ENCODE measurements around the gene ZNF215.
A peak's percentile ranks its signal among the peaks of the same experiment; 100 is the strongest.
"Not testable (repeated sequence)": the region's sequence is repeated elsewhere in the genome, so short reads cannot be mapped to it uniquely, and the experiment has no call there.

Gene ZNF215

DNA sequence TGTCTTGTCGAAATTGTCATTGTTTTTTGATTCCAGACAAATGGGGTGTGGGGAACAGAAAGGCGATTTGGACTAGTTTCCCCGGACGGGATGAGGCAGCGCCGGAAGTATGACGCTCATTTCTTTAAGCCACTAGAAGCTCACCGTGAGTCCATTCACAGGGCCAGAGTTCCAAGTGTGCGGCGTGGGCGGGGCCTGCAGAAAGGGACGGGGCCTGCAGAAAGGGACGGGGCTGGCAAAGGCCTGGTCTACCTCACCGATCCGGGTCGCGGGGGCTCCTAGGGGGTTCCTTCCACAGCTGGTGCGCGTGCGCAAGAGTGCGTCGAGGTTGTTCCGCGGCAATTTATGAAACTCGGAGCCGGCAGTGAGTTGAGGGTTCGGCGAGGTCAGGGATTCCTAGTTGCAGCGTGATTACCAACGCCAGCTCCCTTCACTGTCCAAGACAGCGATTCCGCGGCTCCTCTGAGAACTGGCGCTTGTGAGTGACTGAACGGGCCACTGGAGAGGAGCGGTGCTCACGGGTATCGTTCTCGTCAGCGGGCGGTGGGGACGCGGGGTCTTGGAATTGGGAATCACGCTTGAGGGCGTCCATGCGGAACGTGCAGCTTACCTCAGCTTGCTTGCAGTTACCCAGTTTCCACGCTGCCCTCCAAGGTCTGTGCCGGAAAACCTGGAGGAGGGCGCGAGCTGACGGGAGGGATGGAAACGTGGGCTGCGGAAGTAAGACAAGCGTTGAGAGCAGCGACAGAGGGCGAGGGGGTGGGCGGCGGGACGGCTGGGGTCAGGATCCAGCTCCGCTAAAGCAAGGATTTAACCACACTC lies at the start of gene ZNF215:
Gene ZNF215, plus strand, starts transcription at position 219 of the 822 bp plus-strand sequence. CDS start 5,847 bp downstream, outside the sequence.
- peak in 1 of 3 donors; percentile 2 for DNase-seq (ENCODE audit: low read depth in 3 of 3, low spot score in 1 of 3)

DNA sequence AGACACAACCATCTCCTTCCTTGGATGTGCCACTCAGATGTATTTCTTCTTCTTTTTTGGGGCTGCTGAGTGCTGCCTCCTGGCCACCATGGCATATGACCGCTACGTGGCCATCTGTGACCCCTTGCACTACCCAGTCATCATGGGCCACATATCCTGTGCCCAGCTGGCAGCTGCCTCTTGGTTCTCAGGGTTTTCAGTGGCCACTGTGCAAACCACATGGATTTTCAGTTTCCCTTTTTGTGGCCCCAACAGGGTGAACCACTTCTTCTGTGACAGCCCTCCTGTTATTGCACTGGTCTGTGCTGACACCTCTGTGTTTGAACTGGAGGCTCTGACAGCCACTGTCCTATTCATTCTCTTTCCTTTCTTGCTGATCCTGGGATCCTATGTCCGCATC lies 49.3 kb upstream of the ZNF215 start:
- DNase-seq (ENCODE audit: low read depth in 3 of 3, low spot score in 1 of 3): no peak

DNA sequence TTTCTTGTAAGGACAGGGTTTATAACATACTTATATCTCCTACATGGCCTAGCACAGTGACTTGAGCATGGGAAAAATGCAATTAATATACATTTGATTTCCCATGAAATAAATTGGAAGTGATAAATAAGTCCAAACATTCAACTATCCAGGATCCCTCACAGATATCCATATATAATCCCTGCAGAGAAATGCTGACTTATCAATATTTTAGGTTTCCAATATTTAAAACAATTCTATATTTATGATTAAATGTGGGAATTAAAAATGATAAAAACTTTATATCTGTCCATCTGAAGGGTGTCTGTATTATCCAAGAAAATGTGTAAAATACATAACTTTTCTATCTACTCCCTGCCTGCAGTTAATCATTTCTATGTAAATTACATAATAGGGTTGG lies 43.5 kb upstream of the ZNF215 start:
- DNase-seq (ENCODE audit: low read depth in 3 of 3, low spot score in 1 of 3): no peak

DNA sequence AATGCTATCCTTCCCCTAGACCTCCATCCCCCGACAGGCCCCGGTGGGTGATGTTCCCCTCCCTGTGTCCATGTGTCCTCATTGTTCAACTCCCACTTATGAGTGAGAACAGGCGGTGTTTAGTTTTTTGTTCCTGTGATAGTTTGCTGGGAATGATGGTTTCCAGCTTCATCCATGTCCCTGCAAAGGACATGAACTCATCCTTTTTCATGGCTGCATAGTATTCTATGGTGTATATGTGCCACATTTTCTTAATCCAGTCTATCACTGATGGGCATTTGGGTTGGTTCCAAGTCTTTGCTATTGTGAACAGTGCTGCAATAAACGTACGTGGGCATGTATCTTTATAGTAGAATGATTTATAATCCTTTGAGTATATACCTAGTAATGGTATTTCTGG lies 38.5 kb upstream of the ZNF215 start:
- not testable (repeated sequence) for DNase-seq (ENCODE audit: low read depth in 3 of 3, low spot score in 1 of 3)

DNA sequence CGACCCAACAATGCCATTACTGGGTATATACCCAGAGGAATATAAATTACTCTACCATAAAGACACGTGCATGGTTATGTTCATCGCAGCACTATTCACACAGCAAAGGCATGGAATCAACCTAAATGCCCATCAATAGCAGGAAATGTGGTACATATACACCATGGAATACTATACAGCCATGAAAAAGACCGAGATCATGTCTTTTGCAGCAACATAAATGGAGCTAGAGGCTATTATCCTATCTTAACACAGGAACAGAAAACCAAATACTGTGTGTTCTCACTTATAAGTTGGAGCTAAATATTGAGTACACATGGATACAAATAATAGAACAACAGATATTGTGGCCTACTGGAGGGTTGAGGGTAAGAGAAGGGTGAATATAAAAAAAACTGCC lies 37.4 kb upstream of the ZNF215 start:
- no peak for DNase-seq (ENCODE audit: low read depth in 3 of 3, low spot score in 1 of 3)

DNA sequence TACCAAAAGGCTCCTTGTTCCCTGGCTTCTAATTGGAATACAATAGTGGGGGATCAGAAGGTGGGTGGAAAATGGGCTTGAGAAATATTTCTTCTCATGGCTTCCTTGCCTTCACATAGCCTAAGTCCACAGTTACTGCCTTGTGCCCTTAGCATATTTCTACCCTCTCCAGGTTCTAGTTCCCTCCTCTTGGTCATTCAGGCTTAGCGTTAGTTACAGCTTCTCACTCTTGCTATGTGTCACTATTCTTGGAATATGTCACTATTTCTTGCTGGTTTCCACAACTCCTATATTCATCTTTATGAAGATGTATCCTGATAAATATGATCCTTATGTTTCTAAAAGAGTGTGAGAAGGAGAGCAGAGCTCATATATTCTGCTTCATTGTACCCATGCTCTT lies 36.4 kb upstream of the ZNF215 start:
- no peak for DNase-seq (ENCODE audit: low read depth in 3 of 3, low spot score in 1 of 3)

DNA sequence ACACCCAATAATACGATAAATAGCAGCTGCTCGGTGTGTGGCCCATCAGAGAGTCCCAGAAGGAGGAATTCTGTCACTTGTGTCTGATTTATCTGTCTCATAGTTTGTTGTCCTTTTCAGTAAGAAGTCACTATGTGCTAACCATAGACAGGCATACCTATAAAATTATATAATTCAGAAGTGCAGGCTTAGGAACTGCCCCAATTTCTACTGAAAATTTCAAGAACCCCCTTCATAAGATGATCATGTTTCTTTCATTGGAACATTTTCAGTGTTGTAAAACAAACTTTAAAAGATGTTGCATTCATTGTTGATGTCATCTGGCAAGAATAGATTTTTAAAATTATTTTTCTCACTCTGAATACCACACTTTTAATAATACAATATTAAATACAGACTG lies 33.8 kb upstream of the ZNF215 start, which contains the start of gene OR2D2:
Gene OR2D2, minus strand, starts transcription at position 101 of the 400 bp plus-strand sequence. Its CDS starts 0 bp downstream, at position 101.
- DNase-seq (ENCODE audit: low read depth in 3 of 3, low spot score in 1 of 3): no peak

DNA sequence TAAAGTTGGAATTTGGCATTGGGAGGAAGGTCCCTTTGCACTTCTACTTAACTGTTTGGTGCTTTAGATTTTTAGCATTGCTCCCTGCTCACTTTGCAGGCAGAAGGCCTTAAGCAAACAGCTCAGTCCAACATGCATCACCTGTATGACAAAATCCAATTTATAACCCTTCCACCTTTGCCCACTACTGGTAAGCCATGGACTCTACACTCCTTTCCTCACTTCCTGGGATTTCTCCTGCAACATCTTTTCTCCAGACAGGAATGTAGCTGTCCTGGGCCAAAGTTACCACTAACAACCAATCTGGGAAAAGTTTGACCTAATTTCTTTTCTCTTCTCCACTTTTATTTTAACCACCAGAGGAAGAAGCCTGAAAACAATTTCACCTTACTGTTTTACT lies 32.1 kb upstream of the ZNF215 start:
- DNase-seq (ENCODE audit: low read depth in 3 of 3, low spot score in 1 of 3): no peak

DNA sequence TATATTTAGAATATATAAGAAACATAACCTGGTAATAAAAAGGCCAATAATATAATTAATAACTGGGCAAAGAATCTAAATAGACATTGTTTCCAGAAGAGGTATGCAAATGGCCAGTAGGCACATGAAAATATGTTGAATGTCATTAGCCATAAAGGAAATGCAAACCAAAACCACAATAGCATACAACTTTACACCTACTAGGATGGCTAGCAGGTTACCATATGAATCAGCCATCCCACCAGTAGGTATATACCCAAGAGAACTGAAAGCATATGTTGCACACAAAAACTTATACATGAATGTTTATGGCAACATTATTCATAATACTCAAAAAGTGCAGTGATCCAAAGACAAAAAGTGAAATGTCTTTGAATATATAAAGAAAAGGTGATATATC lies 31.2 kb upstream of the ZNF215 start:
- no peak for DNase-seq (ENCODE audit: low read depth in 3 of 3, low spot score in 1 of 3)

DNA sequence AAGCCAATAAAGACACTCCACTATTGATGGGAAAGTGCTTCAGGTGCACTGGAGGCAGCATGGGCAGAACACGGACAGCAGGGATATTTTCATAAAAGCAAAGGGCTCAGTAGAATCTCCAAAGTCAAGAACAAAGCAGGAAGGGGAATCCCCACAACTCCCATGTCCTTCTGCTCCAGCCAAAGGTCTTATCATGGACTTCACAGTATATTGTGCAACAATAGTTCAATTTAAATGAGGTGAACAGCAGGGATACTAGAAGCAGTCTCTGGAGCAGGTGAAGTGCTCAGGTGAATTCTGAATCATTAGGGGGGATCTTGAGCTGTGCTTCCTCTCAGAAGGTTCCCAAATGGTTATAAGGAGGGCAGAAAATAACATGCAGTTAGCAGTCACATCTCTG lies 27.3 kb upstream of the ZNF215 start:
- no peak for DNase-seq (ENCODE audit: low read depth in 3 of 3, low spot score in 1 of 3)

DNA sequence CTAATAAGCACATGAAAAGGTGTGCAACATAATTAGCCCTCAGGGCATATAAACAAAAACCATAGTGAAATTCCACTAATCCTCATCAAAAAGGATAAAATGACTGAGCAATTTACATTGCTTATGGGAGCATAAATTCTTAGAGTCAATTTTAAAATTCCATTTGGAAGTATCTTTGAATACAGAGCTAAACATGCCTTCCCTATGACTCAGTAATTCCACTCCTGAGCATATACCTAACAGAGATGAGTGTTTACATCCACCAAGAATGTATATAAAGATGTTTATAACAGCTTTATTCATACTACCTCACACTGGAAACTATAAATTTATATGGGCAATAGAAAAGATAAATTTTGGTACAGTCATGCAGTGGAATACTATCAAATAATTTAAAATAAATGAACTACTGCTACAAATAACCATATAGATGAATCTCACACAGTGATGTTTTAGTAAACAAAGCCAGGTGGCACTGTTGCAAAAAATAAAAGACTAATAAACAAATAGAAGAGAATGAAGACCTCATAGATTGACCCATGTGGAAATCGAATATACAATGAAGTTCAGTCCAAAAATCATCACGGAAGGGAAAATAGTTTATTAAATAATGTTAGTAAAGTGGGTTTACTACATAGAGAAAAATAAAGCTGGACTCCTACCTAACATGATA lies 25.8 kb upstream of the ZNF215 start:
- no peak for DNase-seq (ENCODE audit: low read depth in 3 of 3, low spot score in 1 of 3)

DNA sequence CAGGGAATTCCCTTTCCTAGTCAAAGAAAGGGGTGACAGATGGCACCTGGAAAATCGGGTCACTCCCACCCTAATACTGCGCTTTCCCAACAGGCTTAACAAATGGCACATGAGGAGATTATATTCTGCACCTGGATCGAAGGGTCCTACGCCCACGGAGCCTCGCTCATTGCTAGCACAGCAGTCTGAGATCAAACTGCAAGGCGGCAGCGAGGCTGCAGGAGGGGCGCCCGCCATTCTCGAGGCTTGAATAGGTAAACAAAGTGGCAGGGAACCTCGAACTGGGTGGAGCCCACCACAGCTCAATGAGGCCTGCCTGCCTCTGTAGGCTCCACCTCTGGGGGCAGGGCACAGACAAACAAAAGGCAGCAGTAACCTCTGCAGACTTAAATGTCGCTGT lies 21.4 kb upstream of the ZNF215 start:
- DNase-seq (ENCODE audit: low read depth in 3 of 3, low spot score in 1 of 3): not testable (repeated sequence)

DNA sequence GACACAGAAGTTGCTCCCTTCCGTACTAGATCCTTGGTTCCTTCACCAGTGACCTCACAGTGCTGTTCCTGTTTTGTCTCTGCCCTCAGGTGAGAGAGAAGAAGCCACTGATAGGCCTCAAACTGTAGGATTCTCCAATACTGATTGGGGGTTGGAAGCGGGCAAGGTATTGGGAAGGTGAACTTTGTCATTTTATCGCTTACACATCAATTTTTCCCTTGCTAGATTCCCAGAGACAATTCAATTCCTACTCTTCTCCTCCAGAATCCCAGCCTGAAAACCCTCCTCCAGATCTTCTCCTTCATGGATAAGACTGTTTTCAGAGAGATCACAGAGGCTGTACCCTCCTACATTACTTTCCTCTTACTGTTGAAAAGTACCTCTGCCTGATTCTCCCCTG lies 14.8 kb upstream of the ZNF215 start:
- no peak for DNase-seq (ENCODE audit: low read depth in 3 of 3, low spot score in 1 of 3)

DNA sequence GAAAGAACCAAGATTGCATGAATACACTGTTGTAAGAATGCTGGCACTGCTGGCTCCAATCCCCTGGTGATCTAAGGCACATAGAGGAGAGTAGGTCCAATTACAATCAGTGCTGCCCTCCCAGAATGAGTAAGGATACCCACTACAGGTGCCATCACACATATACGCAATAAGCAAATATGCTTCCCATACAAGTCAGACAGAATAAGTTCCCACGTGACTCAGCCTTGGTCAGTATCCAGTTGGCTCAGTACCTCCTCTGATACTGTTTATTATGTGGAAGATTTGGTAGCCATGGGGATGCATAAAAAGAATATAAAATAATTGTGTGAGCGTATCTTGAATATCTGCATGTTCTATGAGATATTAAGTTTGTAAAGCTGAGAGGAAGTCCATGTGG lies 14.3 kb upstream of the ZNF215 start:
- DNase-seq (ENCODE audit: low read depth in 3 of 3, low spot score in 1 of 3): no peak

DNA sequence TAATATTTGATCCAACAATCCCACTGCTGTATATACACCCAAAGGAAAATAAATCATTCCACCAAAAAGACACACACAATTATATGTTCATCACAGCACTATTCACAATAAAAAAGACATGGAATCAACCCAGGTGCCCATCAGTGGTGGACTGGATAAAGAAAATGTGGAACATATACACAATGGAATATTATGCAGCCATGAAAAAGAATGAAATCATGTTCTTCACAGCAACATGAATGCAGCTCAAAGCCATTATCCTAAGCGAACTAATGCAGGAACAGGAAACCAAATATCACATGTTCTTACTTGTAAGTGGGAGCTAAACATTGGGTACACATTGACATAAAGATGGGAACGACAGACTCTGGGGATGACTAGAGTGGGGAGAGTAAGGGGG lies 6.5 kb upstream of the ZNF215 start:
- no peak for DNase-seq (ENCODE audit: low read depth in 3 of 3, low spot score in 1 of 3)

DNA sequence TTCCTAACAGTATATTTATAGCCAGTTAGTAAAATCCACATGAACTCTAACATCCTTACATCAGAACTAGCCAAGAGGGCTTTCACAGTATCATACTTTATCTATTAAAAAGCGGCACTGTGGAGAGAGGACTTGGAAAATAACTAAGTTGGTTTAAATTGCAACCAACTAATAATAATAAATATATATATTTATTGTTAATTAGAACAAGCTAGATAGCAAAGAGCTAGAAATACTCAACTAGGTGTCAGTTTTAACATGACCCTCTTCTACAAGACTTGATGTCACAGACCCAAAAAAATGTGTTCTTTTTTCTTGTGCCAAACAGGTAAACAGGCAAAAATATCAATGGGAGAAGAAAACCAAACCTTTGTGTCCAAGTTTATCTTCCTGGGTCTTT lies 5.5 kb upstream of the ZNF215 start, which contains the start of gene OR2D3:
Gene OR2D3, plus strand, starts transcription at position 301 of the 400 bp plus-strand sequence. Its CDS starts 0 bp downstream, at position 301.
- DNase-seq (ENCODE audit: low read depth in 3 of 3, low spot score in 1 of 3): no peak

DNA sequence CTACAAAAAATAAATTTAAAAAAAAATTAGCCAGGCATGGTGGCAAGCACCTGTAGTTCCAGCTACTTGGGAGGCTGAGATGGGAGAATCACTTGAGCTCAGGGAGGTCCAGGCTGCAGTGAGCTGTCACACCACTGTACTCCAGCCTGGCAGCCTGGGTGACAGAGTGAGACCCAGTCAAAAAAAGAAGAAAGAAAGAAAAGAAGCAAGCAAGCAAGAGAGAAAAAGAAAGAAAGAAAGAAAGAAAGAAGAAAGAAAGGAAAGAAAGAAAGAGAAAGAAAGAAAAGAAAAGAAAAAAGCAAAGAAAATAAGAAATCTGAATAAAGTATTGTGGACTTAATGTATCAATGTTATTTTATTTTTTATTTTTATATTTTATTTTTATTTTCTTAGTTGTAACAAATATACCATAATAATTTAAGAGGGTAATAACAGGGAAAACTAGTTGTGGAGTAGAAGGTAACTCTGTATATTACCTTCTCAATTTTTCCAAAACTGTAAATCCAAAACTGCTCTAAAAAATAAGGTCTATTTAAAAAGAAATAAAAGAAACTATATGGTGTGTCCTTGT lies 1.1 kb upstream of the ZNF215 start:
- DNase-seq (ENCODE audit: low read depth in 3 of 3, low spot score in 1 of 3): no peak

DNA sequence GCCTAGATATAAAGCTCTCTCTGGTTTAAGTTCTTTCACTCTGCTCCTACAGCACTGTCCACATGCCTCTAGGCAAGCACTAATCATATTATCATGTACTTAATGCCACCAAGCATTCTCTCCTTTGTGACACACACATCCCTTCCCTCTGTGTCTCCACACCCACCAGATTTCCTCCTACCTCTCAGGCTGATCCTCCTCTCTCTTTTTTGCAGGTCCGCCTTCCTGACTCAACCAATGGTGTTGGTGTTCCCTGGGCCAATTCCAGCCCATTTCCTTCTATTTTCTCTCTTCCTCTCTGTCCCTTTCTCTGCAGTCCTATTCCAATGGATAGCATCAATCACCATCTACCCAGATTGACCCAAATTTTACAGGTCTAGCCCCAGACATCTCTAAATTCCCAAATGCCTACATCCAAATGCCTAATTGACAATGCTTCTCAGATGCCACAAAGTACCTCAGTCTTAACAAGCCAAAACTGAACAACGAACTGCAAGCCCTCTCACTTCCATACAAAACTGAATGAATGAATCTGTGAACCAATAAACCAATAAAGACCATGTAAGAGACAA lies 504 bp upstream of the ZNF215 start:
- no peak for DNase-seq (ENCODE audit: low read depth in 3 of 3, low spot score in 1 of 3)

DNA sequence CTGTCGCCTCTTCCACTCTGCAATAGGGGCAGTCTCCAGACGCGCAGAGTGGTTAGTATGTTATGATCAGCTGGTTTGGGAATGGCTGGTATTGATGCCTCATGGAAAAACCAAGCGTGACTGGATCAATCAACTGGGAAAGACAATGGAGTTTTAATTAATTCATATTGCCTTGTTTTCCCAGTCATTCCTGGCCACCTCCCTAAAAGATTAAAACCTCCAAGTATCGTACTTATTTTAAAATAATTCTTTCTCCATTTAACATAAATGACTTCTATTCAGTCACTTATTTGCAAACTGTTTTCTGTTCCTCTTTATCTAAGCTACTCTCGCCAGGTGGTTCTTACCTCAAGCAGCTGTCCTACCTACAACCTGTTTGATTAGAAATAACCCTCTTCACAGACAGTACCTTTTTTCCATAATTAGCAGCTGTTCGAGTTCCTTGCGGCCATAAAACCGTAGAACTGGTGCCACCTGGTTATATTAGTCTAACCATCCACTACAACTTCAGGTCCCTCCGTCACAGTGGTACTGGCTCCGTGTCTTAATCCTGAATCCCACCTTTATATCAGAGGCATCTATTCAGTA lies 898 bp downstream of the ZNF215 start:
- no peak for DNase-seq (ENCODE audit: low read depth in 3 of 3, low spot score in 1 of 3)

DNA sequence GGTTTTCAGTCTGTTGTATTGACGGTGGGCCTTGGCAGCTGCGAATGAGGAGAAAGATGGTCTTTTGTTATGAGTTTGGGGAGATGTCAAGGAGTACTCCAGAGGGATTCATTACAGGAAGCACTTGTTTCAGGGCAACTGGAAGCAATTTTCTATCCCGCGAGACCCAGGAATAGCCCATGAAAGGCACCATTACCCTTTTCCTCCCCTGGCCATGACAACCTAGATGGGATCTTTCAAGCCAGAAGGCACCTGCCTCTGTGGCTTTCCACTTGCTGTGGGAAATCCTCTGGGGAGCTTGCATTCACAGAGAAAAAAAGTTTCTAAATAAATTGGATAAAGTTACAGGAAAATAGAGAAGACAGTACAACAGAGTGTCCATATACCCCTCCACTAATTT lies 2.7 kb downstream of the ZNF215 start:
- DNase-seq (ENCODE audit: low read depth in 3 of 3, low spot score in 1 of 3): no peak

DNA sequence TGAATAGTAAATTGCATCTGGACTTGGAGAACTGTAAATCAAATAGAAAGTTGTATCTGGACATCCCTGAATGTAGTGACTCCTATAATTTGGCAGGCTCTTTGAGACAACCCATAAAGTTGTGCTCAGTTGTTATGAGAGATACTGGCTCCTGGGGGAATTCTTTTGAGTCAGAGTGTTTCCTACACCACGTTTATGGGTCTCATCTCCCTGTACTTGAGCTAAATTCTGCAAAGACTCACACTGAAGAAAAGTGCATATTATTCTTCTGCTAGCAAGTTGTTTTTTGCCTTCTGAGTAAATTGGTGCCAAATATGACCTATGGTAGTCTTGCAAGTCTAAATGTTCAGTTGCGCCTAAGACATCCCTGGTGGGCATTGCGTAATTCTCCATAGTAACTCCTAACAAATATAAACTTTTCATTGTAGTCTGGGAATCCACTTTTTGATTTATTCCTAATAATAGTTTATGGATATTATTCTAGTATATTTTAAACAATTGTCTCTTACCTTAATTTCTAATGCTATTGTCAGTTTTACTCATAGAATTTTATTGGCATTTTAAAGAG lies 5.0 kb downstream of the ZNF215 start:
- no peak for DNase-seq (ENCODE audit: low read depth in 3 of 3, low spot score in 1 of 3)
